GM19351 (cell line): ENCODE results near the gene MOB3A.
"Not testable (repeated sequence)": the region's sequence is repeated elsewhere in the genome, so short reads cannot be mapped to it uniquely, and the experiment has no call there.

Experiments
- ATAC-seq: cut with Tn5 transposase; IDR thresholded peaks from one replicate; pipeline ENCODE4 v1.9.1; 2021; ENCODE audit warnings: mild to moderate bottlenecking, moderate library complexity; ENCODE audit not compliant: unreplicated experiment

Gene MOB3A

GRCh38 chr19:2035590-2035991 lies 60.5 kb downstream of the MOB3A start:
- ATAC-seq, result no peak

GRCh38 chr19:2034729-2035589 lies 61.2 kb downstream of the MOB3A start:
- ATAC-seq, result no peak

DNA sequence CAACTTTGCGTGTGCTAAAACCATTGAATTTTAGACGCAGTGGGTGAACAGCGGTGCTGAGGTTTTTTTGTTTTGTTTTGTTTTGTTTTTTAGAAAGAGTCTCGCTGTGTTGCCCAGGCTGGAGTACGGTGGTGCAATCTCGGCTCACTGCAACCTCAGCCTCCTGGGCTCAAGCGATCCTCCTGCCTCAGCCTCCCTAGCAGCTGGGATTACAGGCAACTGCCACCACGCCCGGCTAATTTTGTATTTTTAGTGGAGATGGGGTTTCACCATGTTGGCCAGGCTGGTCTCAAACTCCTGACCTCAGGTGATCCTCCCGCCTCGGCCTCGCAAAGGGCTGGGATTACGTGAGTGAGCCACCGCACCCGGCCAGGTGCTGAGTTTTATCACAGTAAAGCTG lies 61.9 kb downstream of the MOB3A start:
- not testable (repeated sequence) for ATAC-seq

- ATAC-seq, result no peak
Observed at GRCh38 chr19:2033825-2034159, 62.3 kb downstream of the MOB3A start.

DNA sequence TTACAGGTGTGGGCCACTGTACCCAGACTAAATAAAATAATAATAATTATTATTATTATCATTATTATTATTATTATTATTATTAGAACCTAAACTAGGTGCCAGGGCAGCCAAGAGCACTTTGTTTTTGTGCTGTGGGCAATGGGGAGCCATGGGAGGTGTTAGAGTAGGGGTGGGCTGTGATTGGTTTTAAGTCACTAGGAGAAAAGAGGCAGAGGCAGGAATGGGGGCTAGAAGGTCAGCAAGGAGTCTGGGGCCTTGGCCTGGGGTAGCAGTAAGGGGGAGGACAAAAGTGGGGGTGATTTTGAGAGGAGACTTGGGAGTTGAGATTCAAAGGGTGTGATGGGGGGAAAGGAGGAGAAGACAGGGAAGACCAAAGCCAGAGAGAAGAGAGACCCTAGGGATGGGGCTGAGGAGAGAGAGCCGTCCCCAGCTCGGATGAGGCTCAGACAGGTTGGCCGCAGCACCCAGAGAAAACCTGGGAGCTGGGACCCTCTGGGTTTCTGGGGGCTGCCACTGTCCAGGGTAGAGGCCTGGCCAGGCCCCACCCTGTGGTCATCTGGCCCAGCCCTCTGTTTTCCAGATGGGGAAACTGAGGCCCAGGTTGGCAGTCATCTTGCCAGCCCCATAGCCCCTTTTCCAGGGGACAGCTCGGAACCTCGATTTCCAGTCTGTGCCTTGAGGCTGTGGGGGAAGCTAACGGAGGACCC lies 62.9 kb downstream of the MOB3A start:
- ATAC-seq, result no peak

DNA sequence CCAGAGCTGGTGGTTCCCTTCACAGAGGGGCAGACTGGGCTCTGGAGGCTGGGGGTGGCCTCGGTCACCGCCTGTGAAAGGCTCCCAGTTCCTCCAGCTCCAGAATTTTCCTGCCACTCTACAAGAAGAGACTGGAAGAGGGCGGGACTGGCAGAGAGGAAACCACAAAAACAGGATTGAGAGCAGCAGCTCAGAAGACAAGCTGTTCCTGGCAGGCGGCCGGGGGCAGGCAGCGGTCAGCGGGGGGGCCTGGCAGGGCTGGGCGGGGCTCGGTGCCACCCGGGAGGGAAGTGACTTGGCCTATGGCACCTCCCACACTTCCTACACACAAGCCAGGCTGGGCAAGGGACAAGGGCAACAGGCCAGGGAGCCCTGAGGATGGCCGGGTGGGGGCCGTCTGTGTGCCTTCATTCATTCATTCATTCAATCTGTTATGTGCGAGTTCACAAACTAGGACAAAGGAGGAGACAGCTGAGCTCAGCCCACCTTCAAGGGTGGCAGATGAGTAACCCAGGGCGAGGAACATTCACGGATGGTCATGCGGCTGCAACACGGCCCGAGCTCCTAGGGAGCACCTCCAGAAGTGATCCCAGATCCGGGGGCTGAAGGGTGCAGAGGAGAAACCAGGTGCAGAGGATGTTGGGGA lies 63.7 kb downstream of the MOB3A start:
- no peak for ATAC-seq

GRCh38 chr19:2027361-2027760 lies 68.8 kb downstream of the MOB3A start:
- no peak for ATAC-seq

DNA sequence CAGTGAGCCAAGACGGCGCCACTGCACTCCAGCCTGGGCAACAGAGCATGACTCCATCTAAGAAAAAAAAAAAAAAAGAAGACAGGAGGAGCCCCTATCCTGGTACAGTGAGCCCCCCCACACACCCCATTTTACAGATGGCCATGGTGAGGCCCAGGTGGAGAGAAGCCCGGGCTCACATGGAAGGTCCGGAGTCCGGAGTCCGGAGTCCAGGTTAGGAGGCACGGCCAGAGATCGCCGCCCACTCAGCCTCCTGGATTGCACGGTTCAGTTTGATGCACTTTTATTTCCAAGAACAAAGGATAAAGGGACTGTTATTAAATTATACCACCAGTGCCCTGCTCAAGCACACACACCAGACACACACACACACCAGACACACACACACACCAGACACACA lies 69.4 kb downstream of the MOB3A start:
- no peak for ATAC-seq

- no peak for ATAC-seq
Observed at GRCh38 chr19:2022289-2022688, 73.8 kb downstream of the MOB3A start.

DNA sequence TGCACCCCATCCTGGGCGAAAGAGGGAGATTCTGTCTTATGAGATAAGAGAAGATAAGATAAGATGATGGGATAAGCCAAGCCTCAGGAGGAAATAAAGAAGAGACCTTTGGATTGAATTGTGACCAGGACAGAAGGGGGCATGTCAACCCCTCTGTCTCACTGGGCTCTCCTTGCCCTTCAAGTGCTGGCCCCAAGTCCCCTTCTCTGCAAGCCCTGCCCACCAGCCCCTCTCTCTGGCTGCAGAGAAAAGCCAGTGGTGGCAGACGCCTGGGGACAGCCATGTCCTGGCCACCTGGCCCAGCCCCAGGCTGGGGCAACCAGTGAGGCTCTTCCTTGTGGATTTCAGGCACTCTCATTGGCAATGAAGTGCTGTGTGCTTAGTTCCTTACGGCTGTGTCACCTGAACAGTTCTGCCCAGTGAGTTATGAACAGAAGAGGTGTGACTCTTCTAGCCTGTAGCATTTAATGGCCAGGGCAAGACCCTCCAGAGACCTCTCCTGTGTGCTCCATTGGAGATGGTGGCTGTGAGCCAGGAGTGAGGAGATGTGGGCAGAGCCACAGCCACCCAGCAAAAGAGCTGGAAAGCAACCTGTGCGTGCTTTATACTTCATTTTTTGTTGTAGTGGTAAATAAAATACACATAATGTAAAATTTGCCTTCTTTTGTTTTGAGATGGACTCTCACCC lies 74.5 kb downstream of the MOB3A start:
- ATAC-seq, result no peak
